Prostate gland (tissue), 2 donors: ENCODE data around the gene CCL18. TPM values are rescaled to one million over a fixed set of nuclear protein-coding genes. Genes with fewer than 3 reads are reported as not detected.

Source experiments
- DNase-seq: peaks from one replicate; pipeline ENCODE4 v3.0.0-alpha.2; 2019; ENCODE audit warnings: low spot score
- H3K27ac ChIP-seq, 2 donors: fragments of 200-600 bp; sonication (generic); 2 replicates each; pipeline ENCODE4 v1.5.1; 2017 to 2019
- H3K27me3 ChIP-seq: fragments of 200-600 bp; sonication (generic); replicated peaks from 2 replicates; pipeline ENCODE4 v1.5.1; 2019; ENCODE audit not compliant: insufficient read depth
- H3K36me3 ChIP-seq, 2 donors: fragments of 200-600 bp; sonication (generic); 1 replicate in 1 of 2; 2 replicates in 1 of 2; pipeline versions ENCODE4 v1.5.1 to v1.8.1; 2017 to 2019
- H3K4me1 ChIP-seq: fragments of 200-600 bp; sonication (generic); replicated peaks from 2 replicates; pipeline ENCODE4 v1.5.1; 2019
- H3K4me3 ChIP-seq, 2 donors: fragments of 200-600 bp; sonication (generic); 2 replicates each; pipeline ENCODE4 v1.5.1; 2017 to 2019
- H3K9me3 ChIP-seq: fragments of 200-600 bp; sonication (generic); 2 replicates; pipeline ENCODE4 v1.5.1; 2017
- POLR2A ChIP-seq: fragments of 450-650 bp; IDR thresholded peaks from one replicate; pipeline ENCODE4 v1.6.1; 2016; ENCODE audit warnings: antibody characterized with exemption, mild to moderate bottlenecking
- POLR2AphosphoS5 ChIP-seq: sonication (generic); formaldehyde crosslinking; IDR thresholded peaks from one replicate; pipeline ENCODE4 v1.6.1; 2017; ENCODE audit warnings: antibody characterized with exemption
- WGBS: methylation state at CpG from one replicate; pipeline ENCODE4 v1.1.5; 2018; 5-methylcytosine and 5-hydroxymethylcytosine counted together
- intact Hi-C: fragments of 100-400 bp; cut with DNase I; formaldehyde crosslinking; loops from one replicate; pipeline ENCODE4 v1.14.2; 2022
- total RNA-seq, 2 donors: library from RNA; depleted of rRNA; stranded (reverse); fragments of >200 nt; gene quantifications; one replicate each; pipeline ENCODE4 v1.1.0, GENCODE V29; 2016
- TF ChIP-seq, protein P1 (sequence below), 4 experiments: fragments of 200-600 bp in 2 of 4; fragments of 450-650 bp in 2 of 4; sonication (generic) in 2 of 4; IDR thresholded peaks; 1 replicate in 3 of 4; 2 replicates in 1 of 4; pipeline ENCODE4 v1.5.1; 2016 to 2019; ENCODE audit warnings: antibody characterized with exemption in 4 of 4, mild to moderate bottlenecking in 2 of 4, moderate library complexity in 2 of 4

CCL18 gene
- total RNA-seq, 2 donors from 2014 or later: 2.4 TPM; not detected in 1

GRCh38 chr17:36036235-36036634, 27.8 kb upstream of the CCL18 start:
- DNase-seq: no peak
- H3K27ac ChIP-seq: no peak overlapping the region
- WGBS: 70% methylated on average over 4 of the region's 4 CpGs
- H3K4me3 ChIP-seq: no peak overlapping the region
- TF ChIP-seq, protein P1, sequence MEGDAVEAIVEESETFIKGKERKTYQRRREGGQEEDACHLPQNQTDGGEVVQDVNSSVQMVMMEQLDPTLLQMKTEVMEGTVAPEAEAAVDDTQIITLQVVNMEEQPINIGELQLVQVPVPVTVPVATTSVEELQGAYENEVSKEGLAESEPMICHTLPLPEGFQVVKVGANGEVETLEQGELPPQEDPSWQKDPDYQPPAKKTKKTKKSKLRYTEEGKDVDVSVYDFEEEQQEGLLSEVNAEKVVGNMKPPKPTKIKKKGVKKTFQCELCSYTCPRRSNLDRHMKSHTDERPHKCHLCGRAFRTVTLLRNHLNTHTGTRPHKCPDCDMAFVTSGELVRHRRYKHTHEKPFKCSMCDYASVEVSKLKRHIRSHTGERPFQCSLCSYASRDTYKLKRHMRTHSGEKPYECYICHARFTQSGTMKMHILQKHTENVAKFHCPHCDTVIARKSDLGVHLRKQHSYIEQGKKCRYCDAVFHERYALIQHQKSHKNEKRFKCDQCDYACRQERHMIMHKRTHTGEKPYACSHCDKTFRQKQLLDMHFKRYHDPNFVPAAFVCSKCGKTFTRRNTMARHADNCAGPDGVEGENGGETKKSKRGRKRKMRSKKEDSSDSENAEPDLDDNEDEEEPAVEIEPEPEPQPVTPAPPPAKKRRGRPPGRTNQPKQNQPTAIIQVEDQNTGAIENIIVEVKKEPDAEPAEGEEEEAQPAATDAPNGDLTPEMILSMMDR (IDR thresholded peaks at IDR 0.05): no peak
- TF ChIP-seq POLR2A (no peak), POLR2AphosphoS5 (no peak)
- intact Hi-C loops: no loop called here
- H3K4me1 ChIP-seq: no peaks in the 10 kb centered on the region
- H3K36me3 ChIP-seq: no peaks in the 10 kb centered on the region
- H3K27me3 ChIP-seq: no peaks in the 10 kb centered on the region
- H3K9me3 ChIP-seq: no peaks in the 10 kb centered on the region

GRCh38 chr17:36048066-36048465, 16.0 kb upstream of the CCL18 start:
- WGBS: 91% methylated on average over 2 of the region's 2 CpGs
- intact Hi-C loops: no loop called here
- no peak for DNase-seq

DNA sequence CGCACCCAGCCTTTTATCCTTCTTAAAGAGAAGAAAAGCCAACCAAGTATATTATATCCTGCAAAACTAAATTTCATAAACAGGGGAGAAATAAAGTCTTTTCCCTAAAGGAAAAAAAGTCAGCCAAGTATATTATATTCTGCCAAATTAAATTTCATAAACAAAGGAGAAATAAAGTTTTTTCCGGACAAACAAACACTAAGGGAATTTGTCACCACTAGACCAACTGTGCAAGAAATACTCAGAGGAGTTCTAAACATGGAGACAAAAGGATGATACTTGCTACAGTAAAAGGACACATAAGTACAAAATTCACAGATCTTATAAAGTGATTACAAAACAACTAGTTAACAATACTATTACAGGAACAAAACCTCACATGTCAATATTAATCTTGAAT, 14.4 kb upstream of the CCL18 start:
- DNase-seq: no peak
- Histone ChIP-seq H3K36me3 (no peaks in the 10 kb centered on the region), H3K4me1 (no peaks in the 10 kb centered on the region), H3K4me3 (no peak overlapping the region), H3K27ac (no peak overlapping the region), H3K9me3 (no peaks in the 10 kb centered on the region), H3K27me3 (no peaks in the 10 kb centered on the region)
- intact Hi-C loops: no loop called here
- 97% methylated on average over 2 of the region's 2 CpGs for WGBS
- TF ChIP-seq, protein P1 (IDR thresholded peaks at IDR 0.05): no peak

More at GRCh38 chr17:36048066-36048465, 16.0 kb upstream of the CCL18 start:
- no peaks in the 10 kb centered on the region for H3K4me1 ChIP-seq
- H3K27ac ChIP-seq: no peak overlapping the region
- no peaks in the 10 kb centered on the region for H3K27me3 ChIP-seq
- H3K4me3 ChIP-seq: no peak overlapping the region
- TF ChIP-seq POLR2AphosphoS5 (no peak), POLR2A (no peak)
- TF ChIP-seq, protein P1 (IDR thresholded peaks at IDR 0.05): no peak
- H3K9me3 ChIP-seq: no peaks in the 10 kb centered on the region
- H3K36me3 ChIP-seq: no peaks in the 10 kb centered on the region

GRCh38 chr17:36055171-36055570, 8.9 kb upstream of the CCL18 start:
- WGBS: 84% methylated on average over 2 of the region's 2 CpGs
- intact Hi-C loops: no loop called here

DNA sequence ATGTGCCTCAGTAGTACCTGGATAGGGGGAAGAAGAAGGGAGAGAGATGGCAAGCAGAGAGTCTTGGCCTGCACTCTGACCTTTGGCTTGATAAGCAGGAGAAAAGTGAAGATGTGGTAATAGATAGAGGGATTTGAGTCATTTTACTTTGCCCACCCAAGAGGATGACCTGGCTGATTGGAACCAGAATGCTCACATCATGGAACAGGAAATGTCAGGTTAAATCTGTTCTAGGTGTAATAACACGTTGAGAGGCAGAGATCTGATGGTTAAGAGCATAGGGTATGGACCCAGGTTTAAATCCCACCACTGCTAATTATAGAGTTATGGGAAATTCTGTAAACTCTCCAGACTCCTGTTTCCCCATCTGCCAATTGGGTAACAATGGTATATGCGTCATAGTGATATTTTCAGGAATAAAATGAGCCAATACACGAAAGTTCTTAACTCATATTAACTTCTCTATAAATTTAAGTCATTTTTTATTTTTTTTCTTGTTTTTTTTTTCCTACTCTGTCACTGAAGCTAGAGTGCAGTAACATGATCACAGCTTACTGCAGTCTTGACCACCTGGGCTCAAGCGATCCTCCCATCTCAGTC, 8.1 kb upstream of the CCL18 start:
- intact Hi-C loops: no loop called here
- no peaks in the 10 kb centered on the region for H3K9me3 ChIP-seq
- no peaks in the 10 kb centered on the region for H3K4me1 ChIP-seq
- DNase-seq: no peak
- H3K4me3 ChIP-seq: no peak overlapping the region
- no peak overlapping the region for H3K27ac ChIP-seq
- TF ChIP-seq, protein P1 (IDR thresholded peaks at IDR 0.05): no peak
- no peak for TF ChIP-seq POLR2AphosphoS5
- no peak for TF ChIP-seq POLR2A
- H3K27me3 ChIP-seq: no peaks in the 10 kb centered on the region
- H3K36me3 ChIP-seq: no peaks in the 10 kb centered on the region
- 84% methylated on average over 4 of the region's 4 CpGs for WGBS

More at GRCh38 chr17:36055171-36055570, 8.9 kb upstream of the CCL18 start:
- Histone ChIP-seq H3K9me3 (no peaks in the 10 kb centered on the region), H3K27me3 (no peaks in the 10 kb centered on the region), H3K4me1 (no peaks in the 10 kb centered on the region), H3K36me3 (no peaks in the 10 kb centered on the region), H3K27ac (no peak overlapping the region), H3K4me3 (no peak overlapping the region)
- no peak for TF ChIP-seq POLR2AphosphoS5
- DNase-seq: no peak
